HFFc6 (cell line): ENCODE data around the gene GINS1. TPM values are rescaled to one million over a fixed set of nuclear protein-coding genes. Genes with fewer than 3 reads are reported as not detected.

Source experiments
- DNase-seq: peaks from one replicate; pipeline ENCODE4 v3.0.0-alpha.2; 2018
- H3K27ac Mint-ChIP-seq: 2 replicates; pipeline ENCODE4 v1.8.0; 2020; ENCODE audit warnings: mild to moderate bottlenecking, mixed read lengths
- H3K27me3 Mint-ChIP-seq: 2 replicates; pipeline ENCODE4 v1.8.0; 2021; ENCODE audit warnings: mild to moderate bottlenecking, moderate library complexity, mixed read lengths; ENCODE audit not compliant: insufficient read depth
- H3K36me3 Mint-ChIP-seq: 2 replicates; pipeline ENCODE4 v1.8.0; 2021; ENCODE audit warnings: low read depth, mixed read lengths
- H3K4me1 Mint-ChIP-seq: 2 replicates; pipeline ENCODE4 v1.8.0; 2020; ENCODE audit warnings: low read depth, mixed read lengths
- H3K4me3 Mint-ChIP-seq: 2 replicates; pipeline ENCODE4 v1.8.0; 2020; ENCODE audit warnings: mild to moderate bottlenecking, moderate library complexity, mixed read lengths
- H3K9me3 Mint-ChIP-seq: 2 replicates; pipeline ENCODE4 v1.8.0; 2020; ENCODE audit warnings: mild to moderate bottlenecking, mixed read lengths
- total RNA-seq, 6 experiments: library from RNA; stranded (reverse); fragmentation: NEBNext Ultra II Directional; extraction: Animal tissue kit (Norgen Biotek cat#: 25700); gene quantifications; 2 replicates in 1 of 6; 3 replicates in 5 of 6; pipeline ENCODE4 v1.2.3, GENCODE V29; 2021
- TF ChIP-seq, protein P1 (sequence below): fragments of 200-600 bp; sonication (generic); IDR thresholded peaks from 2 replicates; pipeline ENCODE4 v1.5.0; 2021; ENCODE audit warnings: antibody characterized with exemption, mild to moderate bottlenecking

Gene GINS1
- total RNA-seq, 6 experiments from 2014 or later = 7.5 to 13.9 (median 11.7) TPM

DNA sequence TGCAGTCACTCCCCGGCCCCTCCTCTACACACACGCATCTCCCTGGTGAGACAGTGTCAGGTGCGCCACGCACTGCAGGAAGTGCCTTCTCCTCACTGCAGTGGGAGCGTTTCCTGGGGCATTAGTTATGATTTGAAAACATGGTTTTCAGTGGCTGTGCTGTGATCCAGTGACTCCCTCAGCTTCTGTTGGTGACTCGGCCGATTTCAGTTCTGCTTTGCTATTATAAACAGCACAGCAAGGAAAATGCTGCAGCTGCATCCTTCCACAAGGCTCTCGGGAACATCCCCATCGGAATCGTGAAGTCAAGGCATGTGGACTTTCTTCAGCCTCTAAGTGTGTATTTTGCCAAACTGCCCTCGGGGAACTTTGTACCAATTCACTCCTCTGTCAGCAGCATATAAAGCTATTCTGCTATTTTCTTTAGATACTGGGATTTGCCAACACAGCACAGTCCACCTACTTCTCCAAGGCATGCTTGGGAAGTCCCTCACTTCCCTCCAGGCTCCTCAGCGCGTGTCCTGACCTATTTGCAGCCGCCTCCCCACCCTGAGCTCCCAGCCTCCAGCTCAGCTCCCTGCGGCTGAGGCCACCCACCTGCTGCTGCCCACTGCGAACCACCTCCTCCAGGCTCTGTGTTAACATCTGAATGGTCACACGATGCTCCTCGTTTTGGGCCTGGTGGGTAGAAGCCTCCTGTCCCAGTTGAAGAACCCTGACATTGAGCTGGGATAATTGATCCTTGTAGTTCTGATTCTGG is 54.5 kb downstream of the GINS1 start:
- H3K27me3 Mint-ChIP-seq = no peaks in the 10 kb centered on the region
- H3K4me1 Mint-ChIP-seq = no peaks in the 10 kb centered on the region
- H3K36me3 Mint-ChIP-seq = no peaks in the 10 kb centered on the region
- TF ChIP-seq, protein P1, sequence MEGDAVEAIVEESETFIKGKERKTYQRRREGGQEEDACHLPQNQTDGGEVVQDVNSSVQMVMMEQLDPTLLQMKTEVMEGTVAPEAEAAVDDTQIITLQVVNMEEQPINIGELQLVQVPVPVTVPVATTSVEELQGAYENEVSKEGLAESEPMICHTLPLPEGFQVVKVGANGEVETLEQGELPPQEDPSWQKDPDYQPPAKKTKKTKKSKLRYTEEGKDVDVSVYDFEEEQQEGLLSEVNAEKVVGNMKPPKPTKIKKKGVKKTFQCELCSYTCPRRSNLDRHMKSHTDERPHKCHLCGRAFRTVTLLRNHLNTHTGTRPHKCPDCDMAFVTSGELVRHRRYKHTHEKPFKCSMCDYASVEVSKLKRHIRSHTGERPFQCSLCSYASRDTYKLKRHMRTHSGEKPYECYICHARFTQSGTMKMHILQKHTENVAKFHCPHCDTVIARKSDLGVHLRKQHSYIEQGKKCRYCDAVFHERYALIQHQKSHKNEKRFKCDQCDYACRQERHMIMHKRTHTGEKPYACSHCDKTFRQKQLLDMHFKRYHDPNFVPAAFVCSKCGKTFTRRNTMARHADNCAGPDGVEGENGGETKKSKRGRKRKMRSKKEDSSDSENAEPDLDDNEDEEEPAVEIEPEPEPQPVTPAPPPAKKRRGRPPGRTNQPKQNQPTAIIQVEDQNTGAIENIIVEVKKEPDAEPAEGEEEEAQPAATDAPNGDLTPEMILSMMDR = no peak
- no peak overlapping the region for H3K4me3 Mint-ChIP-seq
- DNase-seq = no peak
- no peak overlapping the region for H3K27ac Mint-ChIP-seq
- H3K9me3 Mint-ChIP-seq = no peaks in the 10 kb centered on the region

DNA sequence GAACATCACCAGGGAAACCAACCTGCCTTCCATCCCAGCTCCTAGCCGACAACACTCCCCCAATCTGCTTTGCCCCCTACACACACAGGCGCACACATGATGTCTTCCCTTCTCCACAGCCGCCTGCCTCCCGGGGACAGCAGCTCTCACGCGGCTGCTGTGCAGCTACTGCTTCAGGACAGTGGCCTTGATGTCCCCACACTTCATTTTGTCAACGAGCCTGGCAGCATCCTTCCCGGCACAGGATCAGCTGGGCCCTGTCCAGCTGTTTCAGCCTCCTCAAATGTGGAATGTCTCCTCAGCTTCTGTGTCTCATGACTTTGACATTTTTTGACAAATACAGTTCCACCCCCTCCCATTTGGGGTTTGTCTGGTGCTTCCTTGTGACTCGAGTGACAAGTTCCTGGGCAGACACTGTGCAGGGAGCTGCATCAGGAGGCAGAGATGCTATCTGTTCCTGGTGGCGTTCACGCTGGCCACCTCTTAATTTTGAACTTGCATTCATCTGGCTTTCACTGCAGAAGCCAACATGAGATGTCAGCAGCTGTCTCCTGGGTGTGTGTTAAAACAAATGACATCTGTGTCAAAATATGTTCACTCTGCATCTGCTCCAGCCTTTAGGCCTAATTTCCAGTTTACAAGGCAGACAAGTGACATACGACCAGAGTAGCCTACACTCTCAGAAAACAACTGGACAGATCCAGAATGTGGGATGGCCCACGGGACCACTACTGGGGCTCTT is 57.2 kb downstream of the GINS1 start:
- H3K9me3 Mint-ChIP-seq = no peaks in the 10 kb centered on the region
- TF ChIP-seq, protein P1 = no peak

DNA sequence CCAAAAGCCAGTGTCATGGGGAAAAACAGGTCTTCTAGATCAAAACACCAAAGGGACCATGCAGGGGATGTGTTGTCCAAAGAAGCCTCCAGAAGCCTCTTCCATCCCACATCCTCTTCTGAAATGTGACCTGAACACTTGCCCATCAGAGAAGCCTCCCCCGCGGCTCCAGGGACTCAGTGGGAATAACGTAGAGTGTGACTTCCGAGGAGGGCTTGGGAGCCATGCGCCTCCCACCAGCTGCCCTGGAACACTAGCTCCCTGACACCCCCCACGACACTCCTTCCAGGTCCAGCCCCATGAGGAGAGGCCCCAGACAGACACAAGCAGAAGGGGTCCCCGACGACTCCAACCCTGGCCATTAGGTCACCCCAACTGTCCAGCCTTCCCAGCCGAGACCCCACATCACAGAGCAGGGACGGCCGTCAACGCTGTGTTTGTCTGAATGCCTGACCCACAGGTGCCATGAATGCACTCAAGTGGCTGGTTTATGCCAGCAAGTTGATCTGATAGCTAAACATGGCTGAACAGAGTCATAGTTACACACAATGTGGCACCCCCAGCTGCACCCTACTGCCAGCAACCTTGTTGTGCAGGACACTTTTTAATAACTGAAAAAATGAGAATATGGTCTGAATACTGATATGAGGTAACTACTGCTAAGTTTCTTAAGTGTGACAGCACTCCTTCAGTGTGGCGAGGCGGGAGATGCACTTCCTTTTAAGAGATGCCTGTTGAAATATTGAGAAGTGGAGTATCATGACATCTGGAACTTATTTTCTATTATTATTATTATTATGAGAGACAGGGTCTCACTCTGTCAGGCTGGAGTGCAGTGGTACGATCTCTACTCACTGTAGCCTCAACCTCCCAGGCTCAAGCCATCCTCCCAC is 58.0 kb downstream of the GINS1 start:
- H3K36me3 Mint-ChIP-seq = no peaks in the 10 kb centered on the region
- TF ChIP-seq, protein P1 = no peak
- DNase-seq = no peak

More for the DNA sequence above, 57.2 kb downstream of the GINS1 start:
- H3K27me3 Mint-ChIP-seq = no peaks in the 10 kb centered on the region
- H3K27ac Mint-ChIP-seq = no peak overlapping the region
- no peak overlapping the region for H3K4me3 Mint-ChIP-seq
- no peaks in the 10 kb centered on the region for H3K4me1 Mint-ChIP-seq
- no peaks in the 10 kb centered on the region for H3K36me3 Mint-ChIP-seq
- DNase-seq = no peak

DNA sequence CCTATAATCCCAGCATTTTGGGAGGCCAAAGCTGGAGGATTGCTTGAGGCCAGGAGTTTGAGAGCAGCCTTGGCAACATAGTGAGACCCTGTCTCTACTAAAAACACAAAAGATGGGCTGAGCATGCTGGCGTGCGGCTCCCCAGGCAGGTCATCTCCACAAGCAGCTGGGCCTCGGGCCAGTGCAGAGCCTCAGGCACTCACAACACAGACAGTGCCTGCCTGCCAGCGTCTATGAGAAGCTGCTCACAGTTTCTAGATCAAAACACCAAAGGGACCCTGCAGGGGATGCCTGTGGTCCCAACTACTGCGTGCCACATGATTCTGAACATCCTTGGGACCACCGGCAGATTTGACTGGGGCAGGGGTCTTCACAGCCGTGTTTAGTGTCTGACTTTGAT is 59.4 kb downstream of the GINS1 start:
- Mint-ChIP-seq H3K27me3 (no peaks in the 10 kb centered on the region), H3K4me1 (no peaks in the 10 kb centered on the region), H3K36me3 (no peaks in the 10 kb centered on the region), H3K9me3 (no peaks in the 10 kb centered on the region), H3K4me3 (no peak overlapping the region), H3K27ac (no peak overlapping the region)
- DNase-seq = no peak
- TF ChIP-seq, protein P1 = no peak

More for the DNA sequence above, 58.0 kb downstream of the GINS1 start:
- Mint-ChIP-seq H3K9me3 (no peaks in the 10 kb centered on the region), H3K27me3 (no peaks in the 10 kb centered on the region), H3K4me3 (no peak overlapping the region), H3K27ac (no peak overlapping the region), H3K4me1 (no peaks in the 10 kb centered on the region)

DNA sequence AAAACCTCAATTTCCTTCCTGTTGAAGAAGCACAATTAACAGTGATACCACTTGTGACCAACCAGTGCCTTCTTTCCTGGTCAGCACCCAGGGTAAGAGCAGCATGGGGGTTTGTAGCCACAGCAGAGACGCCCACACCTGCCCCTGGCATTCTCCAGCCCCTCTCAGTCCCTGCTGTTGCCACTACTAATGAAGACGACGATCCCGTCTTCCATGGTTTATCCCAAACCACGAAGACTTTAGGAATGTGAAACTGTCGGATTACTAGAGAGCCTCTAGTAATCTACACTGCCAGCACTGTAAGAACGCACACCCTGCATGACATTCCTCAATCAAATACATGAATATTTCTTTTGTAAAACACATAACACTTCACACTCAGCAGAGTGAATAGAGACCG is 60.0 kb downstream of the GINS1 start:
- Mint-ChIP-seq H3K27ac (no peak overlapping the region), H3K27me3 (no peaks in the 10 kb centered on the region), H3K4me1 (no peaks in the 10 kb centered on the region), H3K36me3 (no peaks in the 10 kb centered on the region), H3K4me3 (no peak overlapping the region), H3K9me3 (no peaks in the 10 kb centered on the region)
- DNase-seq = no peak
- TF ChIP-seq, protein P1 = no peak
